SK-N-MC (cell line): ENCODE results near the gene NUP62.
A peak's percentile ranks its signal among the peaks of the same experiment; 100 is the strongest.

Experiments
- EZH2 ChIP-seq: fragments of 200-600 bp; sonication (generic); IDR thresholded peaks from one replicate; pipeline ENCODE4 v1.6.1; 2017; ENCODE audit warnings: antibody characterized with exemption
- FOXP2 ChIP-seq: optimal IDR thresholded peaks from 2 replicates; pipeline ENCODE3; 2011; ENCODE audit warnings: mild to moderate bottlenecking, moderate library complexity; ENCODE audit not compliant: insufficient read depth; ENCODE audit errors: extremely low read length, control extremely low read depth
- POLR2AphosphoS5 ChIP-seq: IDR thresholded peaks from 2 replicates; pipeline ENCODE4 v1.6.1; 2012; ENCODE audit warnings: mild to moderate bottlenecking, low read depth, low read length, borderline replicate concordance

GRCh38 chr19:49861107-49861506, 68.2 kb downstream of the NUP62 start:
- TF ChIP-seq EZH2 (no peak), POLR2AphosphoS5 (peak; percentile 64), FOXP2 (no peak)
